Hepatocyte (in vitro differentiated cells): ENCODE data around the gene SH3GL3.

ENCODE experiments used
- EZH2 ChIP-seq: fragments of 200-600 bp; sonication (generic); IDR thresholded peaks from 2 replicates; pipeline ENCODE4 v1.6.1; 2016; ENCODE audit warnings: antibody characterized with exemption, mild to moderate bottlenecking, borderline replicate concordance
- EZH2phosphoT487 ChIP-seq: fragments of 200-600 bp; sonication (generic); IDR thresholded peaks from one replicate; pipeline ENCODE4 v1.6.1; 2018; ENCODE audit warnings: antibody characterized with exemption, mild to moderate bottlenecking, low read depth, moderate library complexity; ENCODE audit not compliant: unreplicated experiment, severe bottlenecking
- TF ChIP-seq, protein P1 (sequence below): fragments of 200-600 bp; sonication (generic); IDR thresholded peaks from 2 replicates; pipeline ENCODE4 v1.5.1; 2016; ENCODE audit warnings: antibody characterized with exemption, mild to moderate bottlenecking; ENCODE audit not compliant: poor library complexity

DNA sequence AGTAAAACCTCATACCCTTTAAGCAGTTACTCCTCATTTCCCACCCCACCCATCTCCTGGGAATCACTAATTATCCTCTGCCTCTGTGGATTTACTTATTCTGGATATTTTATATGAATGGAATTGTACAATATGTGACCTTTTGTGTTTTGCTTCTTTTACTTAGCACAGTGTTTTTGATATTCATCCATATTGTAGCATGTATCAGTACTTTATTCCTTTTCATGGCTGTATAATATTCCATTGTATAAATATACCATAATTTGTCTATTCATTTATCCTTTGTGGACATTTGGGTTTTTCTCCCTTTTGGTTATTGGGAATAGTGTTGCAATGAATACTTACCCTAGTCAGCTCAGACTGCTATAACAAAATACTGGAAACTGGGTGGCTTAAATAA lies 39.2 kb downstream of the SH3GL3 start:
- TF ChIP-seq, protein P1, sequence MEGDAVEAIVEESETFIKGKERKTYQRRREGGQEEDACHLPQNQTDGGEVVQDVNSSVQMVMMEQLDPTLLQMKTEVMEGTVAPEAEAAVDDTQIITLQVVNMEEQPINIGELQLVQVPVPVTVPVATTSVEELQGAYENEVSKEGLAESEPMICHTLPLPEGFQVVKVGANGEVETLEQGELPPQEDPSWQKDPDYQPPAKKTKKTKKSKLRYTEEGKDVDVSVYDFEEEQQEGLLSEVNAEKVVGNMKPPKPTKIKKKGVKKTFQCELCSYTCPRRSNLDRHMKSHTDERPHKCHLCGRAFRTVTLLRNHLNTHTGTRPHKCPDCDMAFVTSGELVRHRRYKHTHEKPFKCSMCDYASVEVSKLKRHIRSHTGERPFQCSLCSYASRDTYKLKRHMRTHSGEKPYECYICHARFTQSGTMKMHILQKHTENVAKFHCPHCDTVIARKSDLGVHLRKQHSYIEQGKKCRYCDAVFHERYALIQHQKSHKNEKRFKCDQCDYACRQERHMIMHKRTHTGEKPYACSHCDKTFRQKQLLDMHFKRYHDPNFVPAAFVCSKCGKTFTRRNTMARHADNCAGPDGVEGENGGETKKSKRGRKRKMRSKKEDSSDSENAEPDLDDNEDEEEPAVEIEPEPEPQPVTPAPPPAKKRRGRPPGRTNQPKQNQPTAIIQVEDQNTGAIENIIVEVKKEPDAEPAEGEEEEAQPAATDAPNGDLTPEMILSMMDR, result no peak
- TF ChIP-seq EZH2 (no peak), EZH2phosphoT487 (no peak)
